ENCODE data around the gene SEMA3A. TPM values are rescaled to one million over a fixed set of nuclear protein-coding genes. Genes with fewer than 3 reads are reported as not detected.
A peak's percentile ranks its signal among the peaks of the same experiment; 100 is the strongest.
"Not testable (repeated sequence)": the region's sequence is repeated elsewhere in the genome, so short reads cannot be mapped to it uniquely, and the experiment has no call there.

SEMA3A gene
- 0.20 and 0.92 TPM in 2 replicates for total RNA-seq

DNA sequence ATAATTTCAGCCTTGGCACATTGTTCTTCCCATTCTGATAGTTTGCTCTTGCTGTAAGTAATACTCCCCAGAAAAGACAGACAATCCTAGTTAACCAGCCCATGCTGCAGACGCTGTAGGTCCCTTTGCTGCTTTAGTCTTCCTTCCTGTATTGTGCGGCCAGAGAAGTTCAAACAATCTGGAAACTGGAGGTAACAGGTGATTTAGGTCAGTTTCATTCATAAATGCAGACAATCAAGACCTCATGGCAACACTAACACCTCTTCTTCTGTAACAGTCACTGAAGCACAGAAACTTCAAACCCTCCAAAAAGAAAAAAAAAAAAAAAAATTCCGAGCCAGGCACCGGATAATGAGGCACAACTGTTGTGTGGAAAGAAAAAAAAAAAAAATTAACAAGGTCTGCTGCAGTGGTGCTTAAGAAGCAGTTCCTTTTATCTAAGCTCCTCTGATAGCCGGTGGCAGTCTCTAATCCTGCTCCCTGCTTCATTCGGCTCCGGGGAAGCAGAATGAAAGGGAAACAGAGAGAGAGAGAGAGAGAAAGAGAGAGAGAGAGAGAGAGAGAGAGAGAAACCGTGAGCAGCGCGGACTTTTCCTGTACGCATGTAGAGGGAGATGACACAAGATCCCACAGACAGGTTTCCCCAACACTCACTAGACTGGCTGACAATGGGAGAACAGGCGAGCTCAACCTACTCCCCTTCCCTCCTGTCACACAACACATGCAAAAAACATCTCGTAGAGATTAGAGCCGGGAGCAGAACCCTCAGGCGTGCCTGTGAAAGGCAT lies at the start of gene SEMA3A:
SEMA3A (minus strand) TSS at position 306 of the 788 bp plus-strand sequence; CDS start at position 103, 203 bp downstream.
- no peak for DNase-seq (ENCODE audit: low read depth, low spot score)

GRCh38 chr7:84243037-84243436 lies 48.4 kb upstream of the SEMA3A start:
- not testable (repeated sequence) for DNase-seq (ENCODE audit: low read depth, low spot score)

DNA sequence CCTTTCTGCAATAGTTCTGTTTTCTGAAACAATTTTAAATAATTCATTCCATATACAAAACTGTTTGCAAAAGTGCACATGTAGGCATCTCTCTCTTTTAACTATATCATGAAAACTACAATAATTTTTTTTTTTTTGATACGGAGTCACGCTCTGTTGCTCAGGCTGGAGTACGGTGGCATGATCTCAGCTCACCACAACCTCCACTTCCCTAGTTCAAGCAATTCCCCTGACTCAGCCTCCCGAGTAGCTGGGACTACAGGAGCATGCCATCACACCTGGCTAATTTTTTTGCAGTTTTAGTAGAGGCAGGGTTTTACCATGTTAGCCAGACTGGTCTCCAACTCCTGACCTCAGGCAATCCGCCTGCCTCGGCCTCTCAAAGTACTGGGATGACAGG lies 44.0 kb upstream of the SEMA3A start:
- no peak for DNase-seq (ENCODE audit: low read depth, low spot score)

DNA sequence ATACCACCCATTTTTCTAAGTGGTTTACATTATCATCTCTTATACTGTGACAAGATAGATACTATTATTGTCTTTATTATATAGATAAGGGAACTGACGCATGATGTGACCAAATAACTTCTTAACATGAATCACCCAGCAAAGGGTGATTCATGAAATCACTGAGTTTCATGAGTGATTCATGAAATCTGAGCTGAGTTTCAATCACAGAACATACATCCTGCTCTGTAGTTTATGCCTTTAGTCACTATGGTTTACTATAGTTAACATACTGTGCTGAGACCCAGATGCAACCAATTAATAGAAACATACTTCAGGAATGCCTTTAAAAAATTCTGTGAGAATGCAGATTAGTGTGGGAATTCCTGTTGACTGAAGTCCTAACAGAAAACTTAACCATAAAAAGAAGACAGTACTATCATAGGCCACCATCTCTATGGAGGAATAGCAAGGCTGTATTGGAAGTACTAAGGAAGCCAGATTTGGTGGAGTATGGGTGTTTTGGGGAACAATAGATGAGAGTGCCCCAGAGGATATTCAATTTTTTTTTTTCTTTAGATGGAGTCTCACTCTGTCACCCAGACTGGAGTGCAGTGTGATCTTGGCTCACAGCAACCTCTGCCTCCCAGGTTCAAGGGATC lies 43.1 kb upstream of the SEMA3A start:
- peak; percentile 53 for DNase-seq (ENCODE audit: low read depth, low spot score)

- DNase-seq (ENCODE audit: low read depth, low spot score): peak; percentile 33
Measured at GRCh38 chr7:84236398-84236797, 41.8 kb upstream of the SEMA3A start.

DNA sequence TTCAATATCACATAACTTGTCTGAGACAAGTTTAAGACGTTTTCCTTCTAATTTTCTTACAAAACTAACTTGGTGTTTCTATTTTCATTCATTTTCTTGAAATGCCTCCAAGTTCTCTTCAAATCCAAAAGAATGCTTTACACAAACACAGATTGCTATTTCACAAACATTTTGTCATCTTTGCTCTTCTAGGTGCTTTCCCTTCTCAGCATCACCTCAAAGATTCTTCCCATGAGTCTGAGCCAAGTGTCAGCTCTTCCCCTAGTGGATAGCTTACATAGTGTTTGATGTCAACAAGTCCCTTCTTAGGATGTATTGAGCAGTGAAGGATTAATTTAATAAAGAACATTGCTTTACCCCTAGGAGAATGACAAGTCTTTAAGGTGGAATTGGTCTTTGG lies 38.1 kb upstream of the SEMA3A start:
- DNase-seq (ENCODE audit: low read depth, low spot score): no peak

GRCh38 chr7:84231157-84231556 lies 36.6 kb upstream of the SEMA3A start:
- no peak for DNase-seq (ENCODE audit: low read depth, low spot score)

DNA sequence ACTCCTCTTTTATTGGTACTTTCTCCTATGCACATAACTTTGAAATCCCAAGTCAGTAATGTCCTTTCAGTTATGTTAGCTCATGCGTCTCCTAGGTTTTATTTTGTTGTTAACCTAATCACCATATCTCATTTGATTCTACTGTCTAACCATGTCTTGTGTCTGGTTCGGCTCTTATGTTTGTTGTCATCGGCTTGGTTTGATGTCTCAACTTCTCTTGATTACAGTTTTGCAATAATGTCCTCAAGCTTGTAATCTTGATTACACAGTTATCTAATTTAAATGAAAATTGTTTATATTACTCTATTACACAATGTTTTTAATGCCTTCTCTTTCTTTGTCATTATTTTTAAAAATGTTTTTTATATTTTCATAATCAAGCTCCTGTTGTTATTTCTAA lies 35.9 kb upstream of the SEMA3A start:
- no peak for DNase-seq (ENCODE audit: low read depth, low spot score)

DNA sequence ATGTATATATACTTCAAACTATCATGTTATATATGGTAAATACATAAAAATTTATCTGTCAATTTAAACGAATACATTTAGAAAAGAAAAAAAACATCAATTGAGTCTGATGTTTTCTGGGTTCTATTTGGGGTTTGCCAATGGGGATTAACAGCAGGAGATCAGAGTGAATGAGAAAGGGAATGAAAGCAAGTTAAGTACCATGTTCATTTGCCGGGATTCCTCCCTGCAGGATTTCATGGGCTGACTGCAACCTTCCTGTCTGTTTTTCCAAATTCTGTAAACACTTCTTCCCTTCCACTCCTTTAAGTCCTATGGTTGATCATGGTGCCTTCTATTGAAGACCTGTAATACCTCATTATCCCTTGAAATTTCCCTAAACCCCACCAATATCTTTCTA lies 33.9 kb upstream of the SEMA3A start:
- DNase-seq (ENCODE audit: low read depth, low spot score): no peak

GRCh38 chr7:84226759-84227158 lies 32.2 kb upstream of the SEMA3A start:
- DNase-seq (ENCODE audit: low read depth, low spot score): no peak

DNA sequence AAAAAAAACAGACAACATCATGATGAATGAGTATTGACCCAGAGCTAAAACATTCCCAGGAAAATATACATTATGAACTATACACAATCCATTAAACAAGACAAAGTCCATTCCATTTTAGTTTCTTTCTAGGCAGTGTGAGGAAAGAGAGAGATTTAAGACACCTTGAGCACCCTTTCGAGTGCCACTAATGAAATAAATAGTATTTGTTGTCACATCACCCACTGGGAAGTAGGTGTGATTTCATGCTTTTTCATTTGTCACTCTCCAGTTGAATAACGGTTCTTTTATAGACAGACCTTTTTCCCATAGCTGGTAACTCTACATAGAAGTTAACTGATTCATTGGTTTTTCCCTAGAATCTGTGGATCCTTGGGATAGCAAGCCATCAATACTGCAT lies 29.9 kb upstream of the SEMA3A start:
- no peak for DNase-seq (ENCODE audit: low read depth, low spot score)

- no peak for DNase-seq (ENCODE audit: low read depth, low spot score)
Measured at GRCh38 chr7:84219310-84219709, 24.7 kb upstream of the SEMA3A start.

DNA sequence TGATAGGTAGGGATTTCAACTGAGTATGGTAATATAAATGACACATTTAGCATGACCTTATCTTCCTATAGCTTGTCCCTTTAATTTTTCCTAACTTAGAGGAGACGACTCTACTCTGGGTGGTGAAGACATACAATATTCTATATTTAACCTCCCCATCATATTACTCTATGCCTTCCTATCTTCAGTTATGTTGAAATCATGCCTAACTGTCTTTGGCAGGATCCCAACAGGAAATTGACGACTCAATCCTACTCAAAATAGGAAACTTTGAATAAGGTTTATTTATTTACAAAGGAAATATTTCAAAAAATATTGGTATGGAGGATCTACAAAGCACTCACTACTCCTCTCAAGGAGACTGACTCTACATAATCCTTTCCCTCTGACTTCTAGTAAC lies 24.1 kb upstream of the SEMA3A start:
- peak; percentile 37 for DNase-seq (ENCODE audit: low read depth, low spot score)

DNA sequence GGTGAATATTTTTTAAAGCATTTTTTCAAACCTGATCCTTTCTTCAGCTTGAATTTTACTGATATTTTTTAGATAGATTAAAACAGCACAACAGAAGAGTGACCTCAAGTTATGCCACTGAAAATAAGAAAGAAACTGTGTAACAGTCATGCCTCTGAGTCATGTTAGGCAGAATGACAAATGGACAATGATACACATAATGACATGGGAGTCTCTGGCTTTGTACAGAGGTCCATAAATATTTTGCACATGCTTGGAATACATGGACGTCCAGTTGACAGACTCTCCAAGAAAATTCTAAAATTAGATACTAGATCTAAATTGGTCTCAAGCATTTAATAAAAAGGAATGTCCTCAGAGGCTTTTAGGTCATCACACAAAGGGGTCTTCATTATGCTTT lies 21.9 kb upstream of the SEMA3A start:
- DNase-seq (ENCODE audit: low read depth, low spot score): no peak

- DNase-seq (ENCODE audit: low read depth, low spot score): not testable (repeated sequence)
Measured at GRCh38 chr7:84214757-84215156, 20.2 kb upstream of the SEMA3A start.

GRCh38 chr7:84210301-84210700 lies 15.7 kb upstream of the SEMA3A start:
- DNase-seq (ENCODE audit: low read depth, low spot score): no peak

DNA sequence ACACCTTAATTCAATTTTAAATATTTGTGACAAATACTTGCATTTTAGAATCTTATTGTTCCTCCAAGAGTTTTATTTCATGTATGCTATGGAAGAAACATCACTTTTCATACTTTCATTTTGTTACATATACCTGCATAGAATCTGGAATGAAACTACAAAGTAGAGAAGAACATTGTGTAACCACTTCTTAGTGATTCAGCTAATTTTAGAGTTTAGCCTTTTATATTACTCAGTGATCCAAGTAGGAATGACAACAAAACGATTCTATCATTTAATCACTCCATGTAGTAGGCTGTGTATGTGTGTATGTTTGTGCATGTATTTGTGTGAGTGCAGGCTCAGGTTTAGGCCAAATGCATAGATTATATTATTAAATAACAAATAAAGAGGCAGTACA lies 14.4 kb upstream of the SEMA3A start:
- no peak for DNase-seq (ENCODE audit: low read depth, low spot score)

DNA sequence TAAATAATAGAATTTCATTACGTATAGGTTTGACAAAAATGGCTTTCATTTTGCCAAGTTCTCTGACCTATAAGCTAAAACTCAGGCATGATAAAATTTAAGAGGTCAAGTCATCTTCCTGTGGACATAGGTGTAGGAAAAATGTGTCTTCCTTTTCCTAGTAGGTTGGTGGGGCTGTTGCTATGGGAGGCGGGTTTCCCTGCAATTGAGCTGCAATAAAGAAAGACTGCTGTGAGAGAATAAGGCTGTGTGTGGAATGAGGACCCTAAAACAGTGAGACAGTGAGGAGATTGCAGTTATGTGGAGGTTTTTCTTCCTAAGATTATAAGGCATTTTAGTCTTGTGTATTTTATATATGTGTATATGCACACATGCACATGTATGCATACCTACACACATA lies 13.0 kb upstream of the SEMA3A start:
- no peak for DNase-seq (ENCODE audit: low read depth, low spot score)

DNA sequence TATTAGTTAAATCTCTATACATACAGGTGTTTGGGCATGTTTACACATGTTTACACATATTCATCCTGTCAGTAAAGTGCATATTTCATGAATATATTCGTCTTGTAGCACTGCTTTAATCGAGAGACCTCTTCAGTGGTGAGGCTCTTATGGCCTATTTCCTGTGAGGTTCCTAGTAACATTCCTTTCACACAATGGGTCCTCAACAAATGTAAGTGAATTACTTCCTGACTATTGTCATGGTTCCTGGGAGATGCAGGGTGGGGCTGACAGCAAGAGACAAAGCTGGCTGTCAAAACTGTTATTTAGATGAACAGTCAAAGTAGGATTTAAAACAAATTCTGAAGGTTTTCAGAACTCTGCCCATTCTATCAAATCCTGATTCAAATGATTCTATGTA lies 12.4 kb upstream of the SEMA3A start:
- no peak for DNase-seq (ENCODE audit: low read depth, low spot score)

DNA sequence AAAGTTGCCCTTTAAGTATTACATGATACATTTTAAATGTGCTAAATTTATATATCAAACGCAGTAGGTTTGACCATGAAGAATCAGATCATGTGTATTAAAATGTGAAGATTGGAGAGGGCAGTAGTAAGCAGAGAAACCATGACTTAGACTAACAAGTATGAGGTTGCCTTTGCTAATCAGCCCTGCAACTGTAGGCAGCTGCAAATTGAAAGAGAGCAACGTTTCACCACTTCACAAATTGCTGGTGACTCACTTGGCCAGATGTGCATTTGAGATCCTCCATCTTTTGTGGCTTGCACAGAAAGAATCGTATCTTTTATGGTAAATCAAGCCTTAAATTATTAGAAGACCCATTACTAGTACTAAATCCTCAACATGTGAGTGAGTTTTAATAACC lies 10.1 kb upstream of the SEMA3A start:
- DNase-seq (ENCODE audit: low read depth, low spot score): no peak

DNA sequence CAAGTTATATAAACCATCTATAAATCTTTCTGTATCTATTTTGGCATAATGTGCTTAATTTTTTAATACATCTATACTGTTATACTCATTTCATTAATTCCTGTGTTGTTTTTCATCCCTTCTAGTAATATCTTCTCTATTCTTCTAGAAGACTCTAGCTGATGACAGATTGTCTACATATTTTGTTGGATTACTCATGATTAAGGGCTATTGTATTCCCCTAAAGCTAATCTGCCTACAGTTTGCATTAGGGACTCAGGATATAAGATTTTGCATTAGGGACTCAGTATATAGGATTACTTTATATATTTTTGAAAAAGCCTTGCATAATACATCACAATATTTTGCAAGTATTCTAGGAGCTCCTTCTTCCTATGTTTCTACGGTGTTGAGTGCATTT lies 8.3 kb upstream of the SEMA3A start:
- DNase-seq (ENCODE audit: low read depth, low spot score): no peak

GRCh38 chr7:84200859-84201258 lies 6.3 kb upstream of the SEMA3A start:
- no peak for DNase-seq (ENCODE audit: low read depth, low spot score)

GRCh38 chr7:84199216-84199615 lies 4.6 kb upstream of the SEMA3A start:
- no peak for DNase-seq (ENCODE audit: low read depth, low spot score)
